Activated naive CD4-positive, alpha-beta T cell treated with anti-CD3 and anti-CD28 coated beads for 36 hours (primary cell): Measurements from ENCODE around the gene PFDN2. TPM values are rescaled to one million over a fixed set of nuclear protein-coding genes. Genes with fewer than 3 reads are reported as not detected.

Experiments
- CTCF ChIA-PET: fragments of 350-600 bp; sonication (Branson Sonifier 250); formaldehyde crosslinking; loops from one replicate; lab custom pipeline; 2021; ENCODE audit warnings: antibody characterized with exemption; lab: Charles Lee
- DNase-seq: peaks from one replicate; pipeline ENCODE4 v3.0.0-alpha.2; 2020
- H3K27ac Mint-ChIP-seq: one replicate; pipeline ENCODE4 v1.8.0; 2021; ENCODE audit warnings: mild to moderate bottlenecking, mixed read lengths
- H3K27me3 Mint-ChIP-seq: one replicate; pipeline ENCODE4 v1.8.0; 2021; ENCODE audit warnings: low read depth, mixed read lengths
- H3K36me3 Mint-ChIP-seq: one replicate; pipeline ENCODE4 v1.8.0; 2021; ENCODE audit warnings: low read depth, mixed read lengths
- H3K4me1 Mint-ChIP-seq: one replicate; pipeline ENCODE4 v1.8.0; 2021; ENCODE audit warnings: low read depth, mixed read lengths
- H3K4me3 Mint-ChIP-seq: one replicate; pipeline ENCODE4 v1.8.0; 2021; ENCODE audit warnings: mild to moderate bottlenecking, moderate library complexity, mixed read lengths
- H3K9me3 Mint-ChIP-seq: one replicate; pipeline ENCODE4 v1.8.0; 2021; ENCODE audit warnings: mixed read lengths
- intact Hi-C: fragments of 100-400 bp; cut with micrococcal nuclease; formaldehyde crosslinking; loops from one replicate; pipeline ENCODE4 v1.15.1; 2023
- total RNA-seq, 2 experiments: library from RNA; stranded (reverse); gene quantifications; one replicate each; pipeline ENCODE4 v1.2.3, GENCODE V29; 2021

PFDN2 gene
- total RNA-seq, 2 experiments from 2014 or later = 179 to 183 TPM

GRCh38 chr1:161133220-161133740, 15.4 kb upstream of the PFDN2 start:
- CTCF ChIA-PET = interaction anchor here (0.8 to 2.4 kb wide), 6 partner anchors 8 to 91 kb away, joined by 3 to 11 read pairs (median 6); partner anchors contain the start of gene PPOX
- no peak for DNase-seq
- peaks cover 37% of the 10 kb centered on the region for H3K4me1 Mint-ChIP-seq
- H3K36me3 Mint-ChIP-seq = peaks cover 22% of the 10 kb centered on the region
- intact Hi-C loops = loop anchor here (2.0 to 10.0 kb wide), 2 partner anchors 52 to 298 kb away; no protein-coding TSS in a partner anchor
- H3K27me3 Mint-ChIP-seq = no peaks in the 10 kb centered on the region
- H3K27ac Mint-ChIP-seq = no peak overlapping the region
- H3K4me3 Mint-ChIP-seq = no peak overlapping the region
- no peaks in the 10 kb centered on the region for H3K9me3 Mint-ChIP-seq

GRCh38 chr1:161132410-161133219, 14.8 kb upstream of the PFDN2 start, which contains the start of gene DEDD:
Gene DEDD (minus strand): TSS chr1:161132667. CDS start chr1:161124462, 8,205 bp downstream.
- Mint-ChIP-seq H3K4me1 (peaks cover 44% of the 10 kb centered on the region), H3K36me3 (peaks cover 27% of the 10 kb centered on the region), H3K27ac (no peak within 1 kb of the TSS), H3K27me3 (no peaks in the 10 kb centered on the region), H3K4me3 (no peak within 1 kb of the TSS), H3K9me3 (no peaks in the 10 kb centered on the region)
- DNase-seq = peak; percentile 95
- intact Hi-C loops = loop anchor here (1.0 to 10.0 kb wide), 9 partner anchors 13 to 298 kb away; partner anchors contain the start of genes ARHGAP30, NDUFS2, PPOX and UFC1
- CTCF ChIA-PET = interaction anchor here (0.6 to 2.4 kb wide), 7 partner anchors 9 to 91 kb away, joined by 3 to 11 read pairs (median 4); partner anchors contain the start of gene PPOX

- CTCF ChIA-PET = interaction anchor here (0.6 to 2.4 kb wide), 7 partner anchors 9 to 295 kb away, joined by 3 to 11 read pairs (median 4); partner anchors contain the start of gene PPOX
- DNase-seq = peak; percentile 43
- intact Hi-C loops = loop anchor here (1.0 to 10.0 kb wide), 9 partner anchors 12 to 297 kb away; partner anchors contain the start of genes ARHGAP30, NDUFS2, PPOX and UFC1
- Mint-ChIP-seq H3K36me3 (peaks cover 34% of the 10 kb centered on the region), H3K4me3 (no peak overlapping the region), H3K9me3 (no peaks in the 10 kb centered on the region), H3K27ac (no peak overlapping the region), H3K4me1 (peaks cover 51% of the 10 kb centered on the region), H3K27me3 (no peaks in the 10 kb centered on the region)
Measured at GRCh38 chr1:161131523-161132409, 13.9 kb upstream of the PFDN2 start.

- peaks cover 55% of the 10 kb centered on the region for H3K4me1 Mint-ChIP-seq
- H3K4me3 Mint-ChIP-seq = no peak overlapping the region
- CTCF ChIA-PET = interaction anchor here (1.2 kb wide), 2 partner anchors 13 to 36 kb away, joined by 3 read pairs; partner anchors contain the start of gene PPOX
- intact Hi-C loops = loop anchor here (10.0 kb wide), 1 partner anchor 295 kb away; no protein-coding TSS in a partner anchor
- H3K36me3 Mint-ChIP-seq = peaks cover 43% of the 10 kb centered on the region
- no peak for DNase-seq
- H3K27me3 Mint-ChIP-seq = no peaks in the 10 kb centered on the region
- H3K9me3 Mint-ChIP-seq = no peaks in the 10 kb centered on the region
- peak overlapping the region; percentile 44 for H3K27ac Mint-ChIP-seq
Measured at GRCh38 chr1:161130266-161130665, 12.4 kb upstream of the PFDN2 start.

- no peak overlapping the region for H3K4me3 Mint-ChIP-seq
- DNase-seq = no peak
- peaks cover 45% of the 10 kb centered on the region for H3K36me3 Mint-ChIP-seq
- CTCF ChIA-PET = interaction anchor here (1.2 to 1.8 kb wide), 2 partner anchors 10 to 14 kb away, joined by 3 to 8 read pairs; no protein-coding TSS in a partner anchor
- H3K27me3 Mint-ChIP-seq = no peaks in the 10 kb centered on the region
- peaks cover 55% of the 10 kb centered on the region for H3K4me1 Mint-ChIP-seq
- intact Hi-C loops = no loop called here
- H3K9me3 Mint-ChIP-seq = no peaks in the 10 kb centered on the region
- peak overlapping the region; percentile 69 for H3K27ac Mint-ChIP-seq
Measured at GRCh38 chr1:161128591-161129420, 11.0 kb upstream of the PFDN2 start.

GRCh38 chr1:161127649-161128048, 9.8 kb upstream of the PFDN2 start:
- intact Hi-C loops = no loop called here
- Mint-ChIP-seq H3K36me3 (peaks cover 52% of the 10 kb centered on the region), H3K4me1 (peaks cover 55% of the 10 kb centered on the region), H3K27ac (no peak overlapping the region), H3K27me3 (no peaks in the 10 kb centered on the region), H3K4me3 (no peak overlapping the region), H3K9me3 (no peaks in the 10 kb centered on the region)
- CTCF ChIA-PET = interaction anchor here (1.8 kb wide), 1 partner anchor 11 kb away, joined by 8 read pairs; no protein-coding TSS in a partner anchor
- DNase-seq = no peak

GRCh38 chr1:161122967-161123366, 5.1 kb upstream of the PFDN2 start:
- Mint-ChIP-seq H3K36me3 (peaks cover 52% of the 10 kb centered on the region), H3K9me3 (no peaks in the 10 kb centered on the region), H3K4me3 (no peak overlapping the region), H3K4me1 (peaks cover 52% of the 10 kb centered on the region), H3K27me3 (no peaks in the 10 kb centered on the region), H3K27ac (peak overlapping the region; percentile 38)
- no peak for DNase-seq
- intact Hi-C loops = no loop called here
- CTCF ChIA-PET = no interaction called here

- no peak for DNase-seq
- Mint-ChIP-seq H3K9me3 (no peaks in the 10 kb centered on the region), H3K27ac (peak overlapping the region; percentile 88), H3K4me1 (peaks cover 43% of the 10 kb centered on the region), H3K4me3 (no peak overlapping the region), H3K27me3 (no peaks in the 10 kb centered on the region), H3K36me3 (peaks cover 47% of the 10 kb centered on the region)
- CTCF ChIA-PET = interaction anchor here (0.8 to 2.1 kb wide), 3 partner anchors 11 to 24 kb away, joined by 4 to 11 read pairs (median 5); partner anchors contain the start of gene DEDD
- intact Hi-C loops = no loop called here
Measured at GRCh38 chr1:161121834-161122233, 4.0 kb upstream of the PFDN2 start.

GRCh38 chr1:161121042-161121650, 3.3 kb upstream of the PFDN2 start:
- no peaks in the 10 kb centered on the region for H3K9me3 Mint-ChIP-seq
- peaks cover 46% of the 10 kb centered on the region for H3K4me1 Mint-ChIP-seq
- no peak overlapping the region for H3K4me3 Mint-ChIP-seq
- H3K36me3 Mint-ChIP-seq = peaks cover 47% of the 10 kb centered on the region
- H3K27me3 Mint-ChIP-seq = no peaks in the 10 kb centered on the region
- intact Hi-C loops = no loop called here
- H3K27ac Mint-ChIP-seq = peak overlapping the region; percentile 88
- no peak for DNase-seq
- CTCF ChIA-PET = interaction anchor here (0.8 to 2.1 kb wide), 3 partner anchors 12 to 24 kb away, joined by 4 to 11 read pairs (median 5); partner anchors contain the start of gene DEDD

GRCh38 chr1:161119092-161119903, 1.5 kb upstream of the PFDN2 start:
- CTCF ChIA-PET = interaction anchor here (0.8 to 1.1 kb wide), 3 partner anchors 13 to 124 kb away, joined by 3 to 9 read pairs (median 5); partner anchors contain the start of gene DEDD
- Mint-ChIP-seq H3K4me1 (peaks cover 64% of the 10 kb centered on the region), H3K27me3 (no peaks in the 10 kb centered on the region), H3K27ac (peak overlapping the region; percentile 88), H3K9me3 (no peaks in the 10 kb centered on the region), H3K4me3 (peak overlapping the region; percentile 92), H3K36me3 (peaks cover 52% of the 10 kb centered on the region)
- intact Hi-C loops = loop anchor here (1.0 kb wide), 4 partner anchors 13 to 51 kb away; partner anchors contain the start of genes DEDD, PPOX and UFC1
- DNase-seq = peak; percentile 86
